ENCODE results near the gene FAM169A.
"Not testable (repeated sequence)": the region's sequence is repeated elsewhere in the genome, so short reads cannot be mapped to it uniquely, and the experiment has no call there.

FAM169A gene

GRCh38 chr5:74873525-74874249 lies 7.5 kb upstream of the FAM169A start:
- in situ Hi-C loops (cut with MboI; ENCODE audit: low sequenced_read_pairs), result no loop called here

DNA sequence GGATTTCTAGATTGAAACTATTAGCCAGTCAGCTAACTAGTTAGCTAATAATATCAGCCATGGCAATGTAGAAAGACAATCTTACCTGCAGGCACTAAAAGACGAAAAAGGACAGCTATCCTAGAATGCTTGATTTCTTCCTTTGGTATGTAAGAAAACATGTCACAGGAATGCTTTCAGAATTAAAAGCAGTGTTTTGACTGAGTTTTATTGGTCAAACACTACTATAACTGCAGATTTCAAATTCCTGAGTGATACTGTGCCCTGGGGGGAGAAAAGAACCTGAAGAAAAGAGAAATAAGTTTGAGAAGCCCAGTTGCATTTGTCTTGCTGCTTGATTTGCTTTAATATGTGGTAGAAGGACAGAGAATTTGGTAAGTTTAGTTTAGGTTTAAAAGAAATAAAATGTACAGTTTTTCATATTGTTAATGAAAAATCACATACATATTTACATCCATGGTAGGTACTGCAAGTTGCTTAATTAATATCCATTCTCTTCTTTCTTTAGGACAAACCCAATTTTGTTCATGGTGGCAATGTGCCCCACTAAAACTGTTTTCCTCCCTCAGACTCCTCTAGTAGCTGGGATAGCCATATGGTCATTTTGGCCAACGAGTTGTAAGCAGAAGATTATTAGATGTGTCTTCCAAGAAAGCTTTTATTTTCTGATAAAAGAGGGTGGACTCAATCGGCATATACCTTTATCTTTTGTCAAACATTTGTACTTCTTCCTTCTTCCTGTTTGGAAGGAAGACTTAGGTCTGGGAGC lies 4.3 kb upstream of the FAM169A start:
- in situ Hi-C loops (cut with MboI; ENCODE audit: low sequenced_read_pairs), result no loop called here

GRCh38 chr5:74869414-74869813 lies 3.2 kb upstream of the FAM169A start:
- in situ Hi-C loops (cut with MboI; ENCODE audit: low sequenced_read_pairs), result not testable (repeated sequence)

- in situ Hi-C loops (cut with MboI; ENCODE audit: low sequenced_read_pairs), result no loop called here
These were observed 492 bp upstream of the FAM169A start for GRCh38 chr5:74866596-74867162.

GRCh38 chr5:74865256-74865803 lies 857 bp downstream of the FAM169A start:
- in situ Hi-C loops (cut with MboI; ENCODE audit: low sequenced_read_pairs), result no loop called here

DNA sequence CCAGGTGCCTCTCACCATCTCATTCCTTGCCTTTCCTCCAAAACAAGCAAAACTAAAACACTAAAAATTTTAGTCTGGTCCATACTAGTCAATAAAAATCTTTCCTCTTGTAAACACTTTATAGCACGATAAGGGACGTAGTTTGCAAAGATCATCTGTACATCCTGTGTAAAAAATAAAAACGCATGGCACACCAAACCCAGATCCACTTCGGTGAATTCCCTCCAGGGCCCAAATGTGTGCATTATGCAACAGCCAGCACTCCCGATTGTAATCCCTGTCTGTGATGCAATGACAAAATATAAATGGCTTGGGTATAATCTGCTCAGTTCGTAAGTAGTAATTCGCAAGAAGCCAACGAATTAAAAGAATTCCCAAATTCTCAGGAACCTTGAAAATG lies 1.4 kb downstream of the FAM169A start:
- in situ Hi-C loops (cut with MboI; ENCODE audit: low sequenced_read_pairs), result no loop called here

- in situ Hi-C loops (cut with MboI; ENCODE audit: low sequenced_read_pairs), result no loop called here
These were observed 2.5 kb downstream of the FAM169A start for GRCh38 chr5:74863726-74864125.

GRCh38 chr5:74862221-74862620 lies 4.0 kb downstream of the FAM169A start:
- in situ Hi-C loops (cut with MboI; ENCODE audit: low sequenced_read_pairs), result no loop called here

GRCh38 chr5:74856975-74857374 lies 9.2 kb downstream of the FAM169A start:
- in situ Hi-C loops (cut with MboI; ENCODE audit: low sequenced_read_pairs), result not testable (repeated sequence)

GRCh38 chr5:74853256-74853655 lies 12.9 kb downstream of the FAM169A start:
- in situ Hi-C loops (cut with MboI; ENCODE audit: low sequenced_read_pairs), result no loop called here

- in situ Hi-C loops (cut with MboI; ENCODE audit: low sequenced_read_pairs), result no loop called here
These were observed 14.4 kb downstream of the FAM169A start for GRCh38 chr5:74851684-74852353.

DNA sequence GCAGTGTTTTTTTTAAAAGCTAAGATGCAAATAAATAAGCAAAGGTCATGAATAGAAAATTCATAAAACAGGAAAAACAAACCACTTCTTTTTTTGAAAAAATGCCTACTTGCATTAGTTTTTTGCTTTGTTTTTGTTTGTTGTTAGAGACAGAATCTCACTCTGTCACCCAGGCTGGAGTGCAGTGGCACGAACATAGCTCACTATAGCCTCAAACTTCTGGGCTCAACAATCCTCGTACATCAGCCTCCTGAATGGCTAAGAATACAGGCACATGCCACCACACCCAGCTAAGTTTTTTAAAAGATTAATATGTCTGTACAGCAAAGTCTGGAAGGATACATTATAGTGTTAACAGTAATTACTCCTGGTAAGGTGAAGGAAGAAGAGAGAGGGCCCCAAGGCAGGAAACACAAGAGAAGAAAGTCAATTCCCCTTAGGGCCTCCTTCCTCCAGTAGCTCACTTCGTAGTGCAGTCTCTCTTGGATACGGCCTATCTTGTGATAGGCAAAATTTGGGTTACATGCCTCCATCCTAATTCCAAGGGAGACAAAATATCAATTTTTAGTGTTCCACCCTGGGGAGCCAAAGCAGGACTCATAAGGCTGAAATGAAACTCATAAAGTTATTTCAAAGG lies 15.3 kb downstream of the FAM169A start:
- in situ Hi-C loops (cut with MboI; ENCODE audit: low sequenced_read_pairs), result no loop called here

- in situ Hi-C loops (cut with MboI; ENCODE audit: low sequenced_read_pairs), result no loop called here
These were observed 16.2 kb downstream of the FAM169A start for GRCh38 chr5:74850030-74850429.

- in situ Hi-C loops (cut with MboI; ENCODE audit: low sequenced_read_pairs), result no loop called here
These were observed 17.6 kb downstream of the FAM169A start for GRCh38 chr5:74848553-74849025.

- in situ Hi-C loops (cut with MboI; ENCODE audit: low sequenced_read_pairs), result no loop called here
These were observed 27.0 kb downstream of the FAM169A start for GRCh38 chr5:74839229-74839628.

- in situ Hi-C loops (cut with MboI; ENCODE audit: low sequenced_read_pairs), result no loop called here
These were observed 27.9 kb downstream of the FAM169A start for GRCh38 chr5:74838262-74838661.

DNA sequence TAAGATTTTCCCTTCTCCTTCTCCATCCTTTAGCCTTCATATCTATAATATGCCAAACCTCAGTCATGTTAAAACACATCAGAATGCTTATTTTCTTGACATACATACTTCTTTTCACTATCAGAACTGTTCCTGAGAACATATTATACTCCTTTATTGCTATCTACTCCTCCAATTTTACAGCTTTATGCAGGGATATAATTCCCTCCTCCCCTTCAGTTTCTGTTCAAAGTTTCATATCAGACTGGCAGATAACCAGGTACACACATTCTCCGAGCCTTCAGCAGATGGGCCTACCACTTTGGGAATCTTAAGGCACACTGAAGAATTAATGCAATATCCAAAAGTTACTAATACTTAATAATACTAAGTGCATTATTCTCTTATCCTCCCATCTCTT lies 29.1 kb downstream of the FAM169A start:
- in situ Hi-C loops (cut with MboI; ENCODE audit: low sequenced_read_pairs), result no loop called here

DNA sequence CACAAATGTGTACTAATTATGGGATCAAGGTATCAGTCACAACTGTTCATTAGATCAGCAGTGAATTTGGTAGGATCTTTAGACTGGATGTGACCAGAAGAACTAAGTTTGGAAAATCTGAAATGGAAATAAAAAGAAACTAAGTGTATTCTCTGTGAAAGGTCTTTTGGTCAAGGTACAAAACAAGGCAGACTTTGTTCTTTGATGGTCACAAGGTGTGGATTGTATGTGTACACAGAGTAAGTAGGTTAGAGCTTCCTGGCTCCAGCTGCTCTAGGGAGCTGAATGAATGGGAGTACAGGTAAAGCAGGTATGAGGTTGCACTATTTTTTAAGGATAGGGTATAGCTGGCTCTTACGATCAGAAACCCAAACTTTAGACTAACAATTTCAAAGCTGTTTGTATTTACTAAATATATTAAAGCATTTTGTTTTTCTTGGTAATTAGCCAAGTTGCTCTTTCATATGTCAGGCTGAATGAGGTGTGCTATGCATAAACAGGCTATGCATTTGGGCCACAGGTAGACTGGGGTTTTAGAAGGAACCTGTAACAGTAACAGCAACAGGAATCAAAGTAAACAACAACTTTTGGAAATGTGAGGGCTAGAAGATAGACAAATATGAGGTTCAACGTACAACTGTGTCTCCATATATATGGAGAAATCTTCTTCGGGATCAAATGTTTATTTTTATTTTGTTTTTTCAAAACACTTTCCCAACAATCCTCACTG lies 32.5 kb downstream of the FAM169A start:
- in situ Hi-C loops (cut with MboI; ENCODE audit: low sequenced_read_pairs), result no loop called here

GRCh38 chr5:74829413-74829812 lies 36.8 kb downstream of the FAM169A start:
- in situ Hi-C loops (cut with MboI; ENCODE audit: low sequenced_read_pairs), result no loop called here

DNA sequence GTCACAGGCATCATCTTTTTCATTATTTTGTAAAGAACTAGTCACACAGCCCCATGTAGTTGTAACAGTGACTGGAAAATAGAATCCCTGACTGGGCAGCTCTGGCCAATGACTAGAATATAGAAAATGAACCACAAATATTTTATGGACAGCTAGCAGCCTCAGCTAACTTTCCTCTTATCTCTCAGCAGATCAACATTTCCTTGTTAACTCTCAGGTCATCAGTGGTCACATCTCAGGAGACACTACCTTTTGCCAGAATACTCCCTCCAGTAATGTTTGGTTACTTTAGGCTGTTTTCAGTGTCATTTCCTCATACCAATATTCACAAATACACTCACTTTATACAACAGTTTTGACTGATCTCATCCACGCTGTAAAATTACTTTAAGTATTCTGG lies 43.9 kb downstream of the FAM169A start:
- in situ Hi-C loops (cut with MboI; ENCODE audit: low sequenced_read_pairs), result no loop called here

Measured in HL-60/S4 treated with phorbol 12-myristate 13-acetate at 8.2 ng/mL for 4 days and 3 days (cell line).